GM23338 (cell line): ENCODE results near the gene WSB2. TPM values are rescaled to one million over a fixed set of nuclear protein-coding genes. Genes with fewer than 3 reads are reported as not detected.
"Not testable (repeated sequence)": the region's sequence is repeated elsewhere in the genome, so short reads cannot be mapped to it uniquely, and the experiment has no call there.

Source experiments
- ATAC-seq: fragments of 200-7000 bp; cut with Tn5 transposase; 3 replicates; pipeline ENCODE4 v1.9.1; 2020
- DNase-seq: peaks from one replicate; pipeline ENCODE4 v3.0.0-alpha.2; 2015; ENCODE audit warnings: low spot score
- H2AFZ ChIP-seq: fragments of 200-600 bp; sonication (generic); 2 replicates; pipeline ENCODE4 v1.8.0; 2016; ENCODE audit warnings: antibody characterized with exemption, mild to moderate bottlenecking, moderate library complexity
- H3F3A ChIP-seq: fragments of 200-600 bp; sonication (generic); replicated peaks from 2 replicates; pipeline ENCODE4 v1.8.0; 2017; ENCODE audit warnings: antibody characterized with exemption, mixed run types, low read depth
- H3K27ac ChIP-seq: fragments of 200-600 bp; sonication (generic); 2 replicates; pipeline ENCODE4 v1.6.1; 2016; ENCODE audit warnings: low read depth
- H3K27me3 ChIP-seq: fragments of 200-600 bp; sonication (generic); 2 replicates; pipeline ENCODE4 v1.8.0; 2016; ENCODE audit warnings: mild to moderate bottlenecking, mixed run types, moderate library complexity; ENCODE audit not compliant: insufficient read depth
- H3K36me3 ChIP-seq: fragments of 200-600 bp; sonication (generic); 2 replicates; pipeline ENCODE4 v1.8.0; 2016; ENCODE audit warnings: mild to moderate bottlenecking; ENCODE audit not compliant: insufficient read depth
- H3K4me1 ChIP-seq: fragments of 200-600 bp; sonication (generic); 2 replicates; pipeline ENCODE4 v1.8.0; 2016; ENCODE audit warnings: mild to moderate bottlenecking, moderate library complexity; ENCODE audit not compliant: insufficient read depth
- H3K4me2 ChIP-seq: fragments of 200-600 bp; sonication (generic); 2 replicates; pipeline ENCODE4 v1.7.1; 2017; ENCODE audit warnings: mixed run types
- H3K4me3 ChIP-seq: fragments of 200-600 bp; sonication (generic); 2 replicates; pipeline ENCODE4 v1.6.1; 2016; ENCODE audit warnings: mixed run types
- H3K79me2 ChIP-seq: fragments of 200-600 bp; sonication (generic); replicated peaks from 2 replicates; pipeline ENCODE4 v1.8.0; 2017; ENCODE audit warnings: mild to moderate bottlenecking; ENCODE audit not compliant: insufficient read depth
- H3K9me2 ChIP-seq: fragments of 200-600 bp; sonication (generic); 2 replicates; pipeline ENCODE4 v1.8.0; 2017; ENCODE audit not compliant: insufficient read depth
- H4K20me1 ChIP-seq: fragments of 200-600 bp; sonication (generic); replicated peaks from 2 replicates; pipeline ENCODE4 v1.8.0; 2017; ENCODE audit warnings: mild to moderate bottlenecking; ENCODE audit not compliant: insufficient read depth
- H3K27ac Mint-ChIP-seq: 2 replicates; pipeline ENCODE4 v1.8.0; 2020; ENCODE audit warnings: inconsistent platforms, mild to moderate bottlenecking, moderate library complexity, mixed read lengths
- H3K27me3 Mint-ChIP-seq: 3 replicates; pipeline ENCODE4 v1.8.0; 2022; ENCODE audit warnings: low read depth, mild to moderate bottlenecking, moderate library complexity, mixed read lengths, inconsistent platforms; ENCODE audit not compliant: insufficient read depth, poor library complexity
- H3K36me3 Mint-ChIP-seq: 3 replicates; pipeline ENCODE4 v1.8.0; 2021; ENCODE audit warnings: low read depth, mild to moderate bottlenecking, inconsistent platforms, moderate library complexity, mixed read lengths
- H3K4me1 Mint-ChIP-seq: 3 replicates; pipeline ENCODE4 v1.8.0; 2020; ENCODE audit warnings: mild to moderate bottlenecking, inconsistent platforms, mixed read lengths
- H3K4me3 Mint-ChIP-seq: 3 replicates; pipeline ENCODE4 v1.8.0; 2021; ENCODE audit warnings: moderate library complexity, mild to moderate bottlenecking, inconsistent platforms, mixed read lengths
- H3K9me3 Mint-ChIP-seq: 3 replicates; pipeline ENCODE4 v1.8.0; 2020; ENCODE audit warnings: moderate library complexity, mild to moderate bottlenecking, inconsistent platforms, mixed read lengths
- CREB1 ChIP-seq: fragments of 250-450 bp; sonication (Bioruptor Pico); IDR thresholded peaks from 2 replicates; pipeline ENCODE4 v1.5.0; 2020; ENCODE audit warnings: low read depth, mild to moderate bottlenecking, moderate library complexity
- EZH2 ChIP-seq: fragments of 200-600 bp; sonication (generic); IDR thresholded peaks from one replicate; pipeline ENCODE4 v1.8.0; 2017; ENCODE audit warnings: antibody characterized with exemption, mild to moderate bottlenecking, low read depth; ENCODE audit not compliant: unreplicated experiment
- EZH2phosphoT487 ChIP-seq: fragments of 200-600 bp; sonication (generic); IDR thresholded peaks from one replicate; pipeline ENCODE4 v1.8.1; 2018; ENCODE audit warnings: antibody characterized with exemption; ENCODE audit not compliant: unreplicated experiment
- NANOG ChIP-seq: IDR thresholded peaks from 2 replicates; pipeline ENCODE4 v1.6.1; 2016; ENCODE audit warnings: antibody characterized with exemption, borderline replicate concordance
- POLR2AphosphoS5 ChIP-seq: IDR thresholded peaks from 2 replicates; pipeline ENCODE4 v1.6.1; 2016; ENCODE audit warnings: antibody characterized with exemption, low read depth
- STAT1 ChIP-seq: IDR thresholded peaks from one replicate; pipeline ENCODE4 v1.6.1; 2016; ENCODE audit warnings: antibody characterized with exemption; ENCODE audit not compliant: unreplicated experiment
- ZNF331 ChIP-seq: fragments of 250-450 bp; sonication (Bioruptor Pico); IDR thresholded peaks from 2 replicates; pipeline ENCODE4 v1.5.0; 2020; ENCODE audit warnings: low read depth, mild to moderate bottlenecking, moderate library complexity
- polyA plus RNA-seq: library from polyadenylated mRNA; unstranded; fragments of >200 nt; fragmentation: Nextera tagmentation; extraction: Ambion mirVana; gene quantifications from 2 replicates; pipeline ENCODE4 v1.2.1, GENCODE V29; 2016
- total RNA-seq: library from RNA; depleted of rRNA; stranded (reverse); fragments of >200 nt; shearing (Covaris generic); gene quantifications from 2 replicates; pipeline ENCODE4 v1.2.3, GENCODE V29; 2014
- TF ChIP-seq, protein P1 (sequence below): IDR thresholded peaks from one replicate; pipeline ENCODE4 v1.6.1; 2018; ENCODE audit warnings: antibody characterized with exemption; ENCODE audit not compliant: unreplicated experiment
- TF ChIP-seq, protein P2 (sequence below): IDR thresholded peaks from 2 replicates; pipeline ENCODE4 v1.6.1; 2016; ENCODE audit warnings: antibody characterized with exemption
- TF ChIP-seq, protein P3 (sequence below), 2 experiments: fragments of 200-600 bp in 1 of 2; sonication (generic) in 1 of 2; conservative IDR thresholded peaks; 2 replicates each; pipeline versions ENCODE4 v1.5.1 to v1.6.1; 2016 to 2017; ENCODE audit warnings: antibody characterized with exemption in 2 of 2, low read depth in 2 of 2, mild to moderate bottlenecking in 2 of 2, moderate library complexity in 1 of 2

Gene WSB2
- total and polyA plus RNA-seq, 2 experiments from 2014 or later, result 36.6 to 60.8 TPM

DNA sequence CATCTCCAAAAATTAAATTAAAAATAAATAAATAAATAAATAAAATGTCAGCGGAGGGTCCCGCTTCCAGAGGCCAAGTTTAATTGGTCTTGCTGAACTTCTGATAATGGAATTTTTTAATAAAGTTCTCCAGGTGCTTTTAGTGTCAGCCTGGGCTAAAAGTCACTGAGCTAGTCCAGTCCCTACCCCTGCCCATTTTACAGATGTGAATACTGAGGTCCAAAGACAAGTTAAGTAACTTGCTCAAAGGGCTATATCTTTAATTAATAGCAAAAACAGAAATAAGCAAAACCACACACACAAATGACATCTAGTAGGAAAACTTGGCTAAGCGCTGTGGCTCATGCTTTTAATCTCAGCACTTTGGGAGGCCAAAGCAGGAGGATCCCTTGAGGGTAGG, 50.1 kb downstream of the WSB2 start:
- H2AFZ ChIP-seq, result no peak overlapping the region
- ATAC-seq, result no peak
- H3K27ac Mint-ChIP-seq, result no peak overlapping the region
- peaks cover 2% of the 10 kb centered on the region for H3K27me3 Mint-ChIP-seq
- no peaks in the 10 kb centered on the region for H3K9me3 Mint-ChIP-seq
- TF ChIP-seq EZH2 (no peak), ZNF331 (no peak)
- no peaks in the 10 kb centered on the region for H3F3A ChIP-seq
- no peaks in the 10 kb centered on the region for H3K27me3 ChIP-seq
- no peak for DNase-seq
- H3K4me2 ChIP-seq, result no peak overlapping the region
- no peaks in the 10 kb centered on the region for H3K36me3 ChIP-seq
- H3K27ac ChIP-seq, result no peak overlapping the region
- H3K36me3 Mint-ChIP-seq, result no peaks in the 10 kb centered on the region
- H3K4me1 ChIP-seq, result peaks cover 5% of the 10 kb centered on the region
- H3K79me2 ChIP-seq, result no peaks in the 10 kb centered on the region
- peaks cover 2% of the 10 kb centered on the region; the same call in 2 of the 3 replicates for H3K4me1 Mint-ChIP-seq
- H4K20me1 ChIP-seq, result no peaks in the 10 kb centered on the region
- H3K9me2 ChIP-seq, result no peaks in the 10 kb centered on the region
- H3K4me3 ChIP-seq, result no peak overlapping the region
- no peak overlapping the region for H3K4me3 Mint-ChIP-seq

DNA sequence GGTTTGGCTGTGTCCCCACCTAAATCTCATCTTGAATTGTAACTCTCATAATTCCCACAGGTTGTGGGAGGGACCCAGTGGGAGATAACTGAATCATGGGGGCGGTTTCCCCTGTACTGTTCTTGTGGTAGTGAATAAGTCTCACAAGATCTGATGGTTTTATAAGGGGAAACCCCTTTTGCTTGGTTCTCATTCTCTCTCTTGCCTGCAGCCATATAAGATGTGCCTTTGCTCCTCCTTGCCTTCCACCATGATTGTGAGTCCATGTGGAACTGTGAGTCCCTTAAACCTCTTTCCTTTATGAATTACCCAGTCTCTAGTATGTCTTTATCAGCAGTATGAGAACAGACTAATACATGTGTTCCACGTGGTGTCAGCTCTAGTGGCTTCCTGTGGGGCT, 61.2 kb downstream of the WSB2 start:
- H2AFZ ChIP-seq, result peak overlapping the region; percentile 76
- not testable (repeated sequence) for H3K4me1 ChIP-seq, H3K79me2 ChIP-seq, H3K9me3 Mint-ChIP-seq, H3K27ac Mint-ChIP-seq, H4K20me1 ChIP-seq, H3K36me3 ChIP-seq, H3K27ac ChIP-seq, H3K4me3 Mint-ChIP-seq, H3K36me3 Mint-ChIP-seq, ATAC-seq, H3K4me1 Mint-ChIP-seq, H3K27me3 Mint-ChIP-seq, H3K4me2 ChIP-seq, H3F3A ChIP-seq, H3K27me3 ChIP-seq, H3K4me3 ChIP-seq, DNase-seq, H3K9me2 ChIP-seq

DNA sequence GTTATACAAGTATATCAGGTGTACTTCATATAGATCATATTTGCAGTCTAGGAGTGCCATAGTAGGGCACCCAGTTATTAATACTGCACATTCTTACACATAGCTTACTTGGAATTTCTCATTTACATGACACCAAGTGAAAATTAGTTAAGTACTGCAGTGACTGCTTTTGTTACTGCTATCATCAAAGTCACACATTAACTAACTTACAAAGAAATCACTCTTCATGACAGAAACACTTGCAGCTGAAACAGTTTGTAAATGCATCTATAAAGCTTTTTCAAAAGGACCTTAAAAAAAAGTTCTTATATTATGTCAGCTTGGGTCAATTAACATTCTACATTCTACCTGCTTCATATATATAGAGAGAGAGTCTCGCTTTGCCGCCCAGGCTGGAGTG, 62.3 kb downstream of the WSB2 start:
- H3K27ac ChIP-seq, result no peak overlapping the region
- no peaks in the 10 kb centered on the region for H3K4me1 Mint-ChIP-seq
- no peak overlapping the region for H3K4me2 ChIP-seq
- no peaks in the 10 kb centered on the region for H3K36me3 Mint-ChIP-seq
- no peak overlapping the region for H3K27ac Mint-ChIP-seq
- H4K20me1 ChIP-seq, result no peaks in the 10 kb centered on the region
- H2AFZ ChIP-seq, result no peak overlapping the region
- ATAC-seq, result no peak
- H3K4me3 ChIP-seq, result no peak overlapping the region
- no peaks in the 10 kb centered on the region for H3K27me3 ChIP-seq
- no peaks in the 10 kb centered on the region; the same call in 2 of the 3 replicates for H3K9me3 Mint-ChIP-seq
- H3K27me3 Mint-ChIP-seq, result peaks cover 4% of the 10 kb centered on the region
- no peaks in the 10 kb centered on the region for H3F3A ChIP-seq
- no peak for DNase-seq
- H3K4me3 Mint-ChIP-seq, result no peak overlapping the region
- no peaks in the 10 kb centered on the region for H3K36me3 ChIP-seq
- no peaks in the 10 kb centered on the region for H3K4me1 ChIP-seq
- no peaks in the 10 kb centered on the region for H3K79me2 ChIP-seq
- H3K9me2 ChIP-seq, result no peaks in the 10 kb centered on the region
- TF ChIP-seq, protein P1, sequence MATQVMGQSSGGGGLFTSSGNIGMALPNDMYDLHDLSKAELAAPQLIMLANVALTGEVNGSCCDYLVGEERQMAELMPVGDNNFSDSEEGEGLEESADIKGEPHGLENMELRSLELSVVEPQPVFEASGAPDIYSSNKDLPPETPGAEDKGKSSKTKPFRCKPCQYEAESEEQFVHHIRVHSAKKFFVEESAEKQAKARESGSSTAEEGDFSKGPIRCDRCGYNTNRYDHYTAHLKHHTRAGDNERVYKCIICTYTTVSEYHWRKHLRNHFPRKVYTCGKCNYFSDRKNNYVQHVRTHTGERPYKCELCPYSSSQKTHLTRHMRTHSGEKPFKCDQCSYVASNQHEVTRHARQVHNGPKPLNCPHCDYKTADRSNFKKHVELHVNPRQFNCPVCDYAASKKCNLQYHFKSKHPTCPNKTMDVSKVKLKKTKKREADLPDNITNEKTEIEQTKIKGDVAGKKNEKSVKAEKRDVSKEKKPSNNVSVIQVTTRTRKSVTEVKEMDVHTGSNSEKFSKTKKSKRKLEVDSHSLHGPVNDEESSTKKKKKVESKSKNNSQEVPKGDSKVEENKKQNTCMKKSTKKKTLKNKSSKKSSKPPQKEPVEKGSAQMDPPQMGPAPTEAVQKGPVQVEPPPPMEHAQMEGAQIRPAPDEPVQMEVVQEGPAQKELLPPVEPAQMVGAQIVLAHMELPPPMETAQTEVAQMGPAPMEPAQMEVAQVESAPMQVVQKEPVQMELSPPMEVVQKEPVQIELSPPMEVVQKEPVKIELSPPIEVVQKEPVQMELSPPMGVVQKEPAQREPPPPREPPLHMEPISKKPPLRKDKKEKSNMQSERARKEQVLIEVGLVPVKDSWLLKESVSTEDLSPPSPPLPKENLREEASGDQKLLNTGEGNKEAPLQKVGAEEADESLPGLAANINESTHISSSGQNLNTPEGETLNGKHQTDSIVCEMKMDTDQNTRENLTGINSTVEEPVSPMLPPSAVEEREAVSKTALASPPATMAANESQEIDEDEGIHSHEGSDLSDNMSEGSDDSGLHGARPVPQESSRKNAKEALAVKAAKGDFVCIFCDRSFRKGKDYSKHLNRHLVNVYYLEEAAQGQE, result no peak
- TF ChIP-seq NANOG (no peak), EZH2 (no peak), EZH2phosphoT487 (no peak), ZNF331 (no peak), STAT1 (no peak), POLR2AphosphoS5 (no peak), CREB1 (CRISPR knock-in tag) (no peak)
- TF ChIP-seq, protein P2, sequence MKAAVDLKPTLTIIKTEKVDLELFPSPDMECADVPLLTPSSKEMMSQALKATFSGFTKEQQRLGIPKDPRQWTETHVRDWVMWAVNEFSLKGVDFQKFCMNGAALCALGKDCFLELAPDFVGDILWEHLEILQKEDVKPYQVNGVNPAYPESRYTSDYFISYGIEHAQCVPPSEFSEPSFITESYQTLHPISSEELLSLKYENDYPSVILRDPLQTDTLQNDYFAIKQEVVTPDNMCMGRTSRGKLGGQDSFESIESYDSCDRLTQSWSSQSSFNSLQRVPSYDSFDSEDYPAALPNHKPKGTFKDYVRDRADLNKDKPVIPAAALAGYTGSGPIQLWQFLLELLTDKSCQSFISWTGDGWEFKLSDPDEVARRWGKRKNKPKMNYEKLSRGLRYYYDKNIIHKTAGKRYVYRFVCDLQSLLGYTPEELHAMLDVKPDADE, result no peak
- TF ChIP-seq, protein P3, sequence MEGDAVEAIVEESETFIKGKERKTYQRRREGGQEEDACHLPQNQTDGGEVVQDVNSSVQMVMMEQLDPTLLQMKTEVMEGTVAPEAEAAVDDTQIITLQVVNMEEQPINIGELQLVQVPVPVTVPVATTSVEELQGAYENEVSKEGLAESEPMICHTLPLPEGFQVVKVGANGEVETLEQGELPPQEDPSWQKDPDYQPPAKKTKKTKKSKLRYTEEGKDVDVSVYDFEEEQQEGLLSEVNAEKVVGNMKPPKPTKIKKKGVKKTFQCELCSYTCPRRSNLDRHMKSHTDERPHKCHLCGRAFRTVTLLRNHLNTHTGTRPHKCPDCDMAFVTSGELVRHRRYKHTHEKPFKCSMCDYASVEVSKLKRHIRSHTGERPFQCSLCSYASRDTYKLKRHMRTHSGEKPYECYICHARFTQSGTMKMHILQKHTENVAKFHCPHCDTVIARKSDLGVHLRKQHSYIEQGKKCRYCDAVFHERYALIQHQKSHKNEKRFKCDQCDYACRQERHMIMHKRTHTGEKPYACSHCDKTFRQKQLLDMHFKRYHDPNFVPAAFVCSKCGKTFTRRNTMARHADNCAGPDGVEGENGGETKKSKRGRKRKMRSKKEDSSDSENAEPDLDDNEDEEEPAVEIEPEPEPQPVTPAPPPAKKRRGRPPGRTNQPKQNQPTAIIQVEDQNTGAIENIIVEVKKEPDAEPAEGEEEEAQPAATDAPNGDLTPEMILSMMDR (conservative IDR thresholded peaks at IDR 0.05; ENCODE audit: low read depth in 2 of 2), result no peak
